Jurkat, Clone E6-1 (cell line): ENCODE data around the gene FCF1.
"Not testable (repeated sequence)": the region's sequence is repeated elsewhere in the genome, so short reads cannot be mapped to it uniquely, and the experiment has no call there.

Experiments used
- DNase-seq: peaks from one replicate; pipeline ENCODE4 v3.0.0-alpha.2; 2011; ENCODE audit warnings: low read depth, low spot score
- H3K4me3 ChIP-seq: 2 replicates; pipeline ENCODE4 v1.5.1; 2011; ENCODE audit warnings: mild to moderate bottlenecking, low read length, control low read depth, moderate library complexity

The FCF1 gene

DNA sequence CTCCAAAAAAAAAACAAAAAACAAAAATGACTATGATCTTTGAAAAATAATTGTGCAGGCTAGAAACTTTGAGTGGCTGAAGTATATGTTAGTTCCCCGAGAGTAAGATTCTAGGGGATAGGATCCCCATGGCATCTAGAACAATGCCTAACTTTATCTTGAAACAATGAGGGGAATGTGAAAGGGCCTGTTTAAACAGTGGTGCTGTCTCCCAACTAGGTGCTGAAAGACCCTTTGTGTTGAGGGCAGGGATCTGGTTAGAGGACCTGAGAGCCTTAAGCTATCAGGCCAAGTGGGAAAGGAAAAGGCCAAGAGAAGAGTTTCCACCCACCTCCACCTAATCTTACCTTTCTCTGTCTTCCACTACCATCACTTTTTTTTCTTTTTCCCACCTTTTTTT lies 43.4 kb downstream of the FCF1 start:
- no peak for DNase-seq
- no peak overlapping the region for H3K4me3 ChIP-seq

DNA sequence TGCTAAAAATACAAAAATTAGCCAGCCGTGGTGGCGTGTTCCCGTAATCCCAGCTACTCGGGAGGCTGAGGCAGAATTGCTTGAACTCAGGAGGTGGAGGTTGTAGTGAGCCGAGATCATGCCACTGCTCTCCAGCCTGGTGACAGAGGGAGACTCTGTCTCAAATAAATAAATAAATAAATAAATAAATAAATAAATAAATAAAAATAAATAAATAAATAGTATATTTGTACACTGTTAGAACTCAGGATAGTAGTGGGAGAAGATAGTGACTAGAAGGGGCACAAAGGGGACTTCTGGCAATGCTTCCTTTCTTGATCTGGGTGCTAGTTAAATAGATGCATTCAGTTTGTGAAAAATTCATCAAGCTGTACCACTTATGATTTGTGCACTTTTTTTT lies 45.6 kb downstream of the FCF1 start:
- DNase-seq, H3K4me3 ChIP-seq: not testable (repeated sequence)

- peak; percentile 99 for DNase-seq
- H3K4me3 ChIP-seq: peak within 1 kb of the TSS; percentile 78
Measured at GRCh38 chr14:74762917-74763802, 50.2 kb downstream of the FCF1 start, which contains the start of gene YLPM1. YLPM1 (plus strand) TSS chr14:74763316; CDS start chr14:74763490, 174 bp downstream.

GRCh38 chr14:74763803-74764531 lies 51.0 kb downstream of the FCF1 start:
- peak overlapping the region; percentile 78 for H3K4me3 ChIP-seq
- DNase-seq: no peak

DNA sequence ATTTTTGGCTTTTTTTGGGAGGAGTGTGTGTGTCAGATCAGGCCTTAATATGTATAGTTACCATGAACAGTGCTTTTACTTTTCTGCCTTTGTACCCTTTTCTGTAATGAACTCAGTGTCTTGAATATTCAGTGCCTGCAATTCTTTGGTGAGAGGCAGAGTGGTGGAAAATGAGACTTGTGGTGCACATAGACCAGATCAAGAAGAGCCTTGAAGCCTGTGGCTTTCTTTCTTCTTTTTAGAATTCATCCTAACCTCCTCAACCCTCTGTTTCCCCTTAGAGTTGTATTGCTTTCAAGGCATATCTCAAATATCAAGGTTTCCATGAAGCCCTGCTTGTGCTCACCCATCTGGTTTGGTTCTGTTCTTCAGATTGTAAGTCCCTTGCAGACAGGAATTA lies 52.8 kb downstream of the FCF1 start:
- DNase-seq: peak; percentile 83
- no peak overlapping the region for H3K4me3 ChIP-seq

GRCh38 chr14:74771399-74771798 lies 58.5 kb downstream of the FCF1 start:
- DNase-seq: no peak
- H3K4me3 ChIP-seq: no peak overlapping the region

GRCh38 chr14:74784634-74785033 lies 71.7 kb downstream of the FCF1 start:
- DNase-seq: peak; percentile 52

GRCh38 chr14:74785056-74785613 lies 72.2 kb downstream of the FCF1 start:
- H3K4me3 ChIP-seq: no peak overlapping the region
- DNase-seq: no peak

More at GRCh38 chr14:74784634-74785033, 71.7 kb downstream of the FCF1 start:
- H3K4me3 ChIP-seq: no peak overlapping the region

DNA sequence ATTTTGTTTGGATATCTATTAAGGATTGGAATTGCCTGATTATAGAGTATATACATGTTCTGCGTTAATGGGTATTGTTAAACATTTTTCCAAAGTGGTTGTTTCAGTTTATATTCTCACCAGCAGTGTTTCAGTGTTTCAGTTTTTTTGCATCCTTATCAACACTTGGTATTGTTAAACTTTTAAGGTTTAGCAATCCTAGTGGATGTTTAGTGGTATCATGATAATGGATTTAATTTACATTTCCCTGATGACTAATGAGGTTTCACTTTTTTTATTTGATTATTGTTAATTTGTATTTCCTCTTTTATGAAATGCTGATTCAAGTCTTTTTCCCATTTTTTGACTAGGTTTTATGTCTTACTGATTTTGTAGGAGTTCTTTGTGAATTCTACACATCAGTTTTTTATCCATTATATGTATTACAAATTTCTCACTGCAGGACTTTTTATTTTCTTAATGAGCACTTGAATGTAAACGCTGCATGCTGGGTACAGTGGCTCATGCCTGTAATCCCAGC lies 73.9 kb downstream of the FCF1 start:
- DNase-seq: no peak
- no peak overlapping the region for H3K4me3 ChIP-seq
